Right lobe of liver (tissue), 4 donors: ENCODE results near the gene CRIP3.

Experiments
- CTCF ChIP-seq, 4 donors: fragments of 200-600 bp in 3 of 4; fragments of 450-650 bp in 1 of 4; IDR thresholded peaks; one replicate each; pipeline versions ENCODE4 v1.5.1 to v1.8.0; 2016 to 2022; ENCODE audit warnings: antibody characterized with exemption in 4 of 4, mild to moderate bottlenecking in 2 of 4
- POLR2A ChIP-seq: fragments of 450-650 bp; IDR thresholded peaks from one replicate; pipeline ENCODE4 v1.6.1; 2017; ENCODE audit warnings: antibody characterized with exemption, mild to moderate bottlenecking
- donor health status: DM: no; HTN: no; CAD: no.
- donor health status: DM: no; HTN: no; CAD: no.
- donor health status: DM: no; HTN: yes; CAD: no.

DNA sequence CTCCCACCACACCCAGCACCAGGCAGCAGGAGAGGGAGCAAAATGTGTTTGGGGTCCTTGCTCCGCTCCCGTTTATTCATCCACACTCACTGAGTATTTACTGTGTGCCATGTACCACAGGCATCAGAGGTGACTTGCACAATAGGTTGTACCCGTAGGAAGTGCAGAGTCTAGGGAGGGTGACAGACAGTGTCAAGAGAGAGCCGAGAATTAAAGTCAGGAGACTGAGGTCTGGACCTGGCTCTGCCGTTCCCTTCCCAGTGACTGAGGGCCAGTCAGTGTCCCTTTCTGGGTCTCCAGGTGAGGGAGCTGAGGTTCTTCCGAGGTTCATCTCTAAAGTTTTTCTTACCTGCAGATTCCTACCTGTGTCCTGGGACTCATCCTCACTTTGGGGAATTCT lies 43.1 kb downstream of the CRIP3 start:
- TF ChIP-seq CTCF (IDR thresholded peaks at IDR 0.05) (peak in 1 of 4 donors; percentile 24), POLR2A (peak; percentile 65)
